ENCODE results near the gene C20orf144. TPM values are rescaled to one million over a fixed set of nuclear protein-coding genes. Genes with fewer than 3 reads are reported as not detected.

Gene C20orf144
- total and polyA plus RNA-seq, 9 of the 15 experiments (the other 6 are each of a cell fraction or from before 2014, with no cell fraction given): 0.04 to 0.23 (median 0.11) TPM; not detected in 2

DNA sequence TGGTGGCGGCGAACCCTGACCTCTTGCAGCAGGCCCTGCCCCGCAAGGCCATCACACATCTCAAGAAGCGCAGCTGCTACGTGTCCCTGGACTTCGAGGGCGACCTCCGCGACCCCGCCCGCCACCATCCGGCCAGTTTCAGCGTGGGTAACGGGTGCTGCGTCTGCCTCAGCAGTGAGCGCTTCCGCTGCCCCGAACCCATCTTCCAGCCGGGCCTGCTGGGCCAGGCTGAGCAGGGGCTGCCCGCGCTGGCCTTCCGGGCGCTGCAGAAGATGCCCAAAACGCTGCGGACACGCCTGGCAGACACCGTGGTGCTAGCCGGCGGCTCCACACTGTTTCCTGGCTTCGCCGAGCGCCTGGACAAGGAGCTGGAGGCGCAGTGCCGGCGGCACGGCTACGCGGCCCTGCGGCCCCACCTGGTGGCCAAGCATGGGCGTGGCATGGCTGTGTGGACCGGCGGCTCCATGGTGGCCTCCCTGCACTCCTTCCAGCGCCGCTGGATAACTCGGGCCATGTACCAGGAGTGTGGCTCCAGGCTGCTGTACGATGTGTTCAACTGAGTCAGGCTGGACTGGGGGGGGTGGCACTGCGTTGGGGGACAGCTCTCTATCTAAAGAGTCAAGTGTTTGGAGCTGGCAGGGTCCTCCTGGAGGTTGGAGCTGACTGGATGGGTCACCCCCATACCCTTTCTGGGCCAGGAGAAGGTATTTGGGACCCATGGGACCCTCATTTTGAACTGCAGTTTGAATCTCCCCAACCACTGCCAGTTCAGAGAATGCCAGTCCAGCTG is 5.7 kb downstream of the C20orf144 start (continued):
- TF ChIP-seq STAT6 (CRISPR knock-in tag; IDR thresholded peaks at IDR 0.05): no peak
- TF ChIP-seq ELF4 (CRISPR knock-in tag; IDR thresholded peaks at IDR 0.05): no peak
- TF ChIP-seq GATAD2A (IDR thresholded peaks at IDR 0.05): no peak
- TF ChIP-seq, protein P1, sequence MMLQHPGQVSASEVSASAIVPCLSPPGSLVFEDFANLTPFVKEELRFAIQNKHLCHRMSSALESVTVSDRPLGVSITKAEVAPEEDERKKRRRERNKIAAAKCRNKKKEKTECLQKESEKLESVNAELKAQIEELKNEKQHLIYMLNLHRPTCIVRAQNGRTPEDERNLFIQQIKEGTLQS (IDR thresholded peaks at IDR 0.05): peak; percentile 63
- TF ChIP-seq, protein P1 (CRISPR knock-in tag; conservative IDR thresholded peaks at IDR 0.05): no peak
- no peak for TF ChIP-seq ESRRA (IDR thresholded peaks at IDR 0.05; ENCODE audit: borderline replicate concordance, low read depth)
- TF ChIP-seq SMARCA5 (IDR thresholded peaks at IDR 0.05): no peak
- TF ChIP-seq NFE2 (IDR thresholded peaks at IDR 0.05; ENCODE audit: low read depth): no peak

Data from K562 (cell line).